NCI-H1436 (cell line): ENCODE measurements around the gene CDKL1.

Experiments
- DNase-seq: peaks from one replicate; lab custom pipeline; 2025; lab: John Stamatoyannopoulos, UW

Gene CDKL1

GRCh38 chr14:50396631-50397389 lies at the start of gene CDKL1:
CDKL1 (minus strand) TSS chr14:50396881; CDS start chr14:50395868, 1,013 bp downstream.
- DNase-seq, result no peak

DNA sequence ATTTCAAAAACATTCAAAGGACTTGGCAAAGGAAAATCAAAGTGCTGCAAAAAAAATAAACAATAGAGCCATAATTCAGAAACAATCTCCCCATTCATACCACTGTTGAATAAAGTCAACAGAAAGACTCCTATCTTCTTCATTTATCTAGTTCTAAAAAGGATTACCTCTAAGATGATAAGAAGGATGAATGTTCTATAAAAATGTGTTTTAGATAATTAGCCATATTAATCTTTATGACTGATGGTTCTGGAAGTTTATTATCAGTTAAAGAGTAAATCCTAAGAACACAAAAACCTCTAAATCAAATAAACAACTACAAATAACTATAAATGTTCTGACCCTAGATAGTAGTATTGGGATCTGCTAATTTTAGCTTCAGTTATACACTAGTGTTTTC lies 37.8 kb upstream of the CDKL1 start:
- no peak for DNase-seq

- DNase-seq, result no peak
These were observed 35.5 kb upstream of the CDKL1 start for GRCh38 chr14:50432131-50432530.

GRCh38 chr14:50425816-50426215 lies 29.1 kb upstream of the CDKL1 start:
- no peak for DNase-seq

- DNase-seq, result no peak
These were observed 28.4 kb upstream of the CDKL1 start for GRCh38 chr14:50425105-50425504.

DNA sequence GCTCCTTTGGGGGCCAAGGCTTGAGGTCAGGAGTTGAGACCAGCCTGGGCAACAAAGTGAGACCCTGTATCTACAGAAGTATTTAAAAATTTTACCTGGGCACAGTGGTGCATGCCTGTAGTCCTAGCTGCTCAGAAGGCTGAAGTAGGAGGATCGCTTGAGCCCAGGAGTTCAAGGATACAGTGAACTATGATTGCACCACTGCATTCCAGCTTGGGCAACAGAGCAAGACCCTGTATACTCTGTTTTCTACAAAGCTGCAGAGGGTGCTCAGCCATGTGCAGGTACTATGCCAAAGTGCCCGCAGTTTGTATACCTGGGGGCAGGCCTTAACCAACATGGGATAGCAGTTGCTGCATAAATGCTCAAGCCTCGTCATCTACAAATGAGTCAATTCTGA lies 26.8 kb upstream of the CDKL1 start:
- no peak for DNase-seq

DNA sequence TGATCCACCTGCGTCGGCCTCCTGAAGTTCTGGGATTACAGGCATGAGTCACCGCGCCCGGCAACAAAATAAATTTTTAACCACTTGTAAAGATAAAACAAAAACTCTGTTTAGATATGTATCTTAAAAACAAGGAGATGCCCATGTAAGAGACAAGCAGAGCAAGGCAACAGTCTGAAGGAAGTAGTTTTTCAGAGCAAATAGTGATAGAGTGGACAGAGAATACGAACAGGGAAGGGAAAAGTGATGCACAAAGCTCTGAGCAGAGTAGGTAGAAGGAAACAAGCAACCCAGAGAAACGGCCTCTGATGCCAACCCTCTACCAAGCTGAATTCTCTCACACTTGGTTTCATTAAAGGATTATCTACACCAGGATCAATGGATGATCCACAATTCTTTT lies 24.8 kb upstream of the CDKL1 start:
- DNase-seq, result no peak

- no peak for DNase-seq
These were observed 21.2 kb upstream of the CDKL1 start for GRCh38 chr14:50417853-50418252.

GRCh38 chr14:50410921-50411320 lies 14.2 kb upstream of the CDKL1 start:
- no peak for DNase-seq

- DNase-seq, result no peak
These were observed 13.4 kb upstream of the CDKL1 start for GRCh38 chr14:50410071-50410470.

- DNase-seq, result no peak
These were observed 10.6 kb upstream of the CDKL1 start for GRCh38 chr14:50407111-50407812.

GRCh38 chr14:50403419-50403818 lies 6.7 kb upstream of the CDKL1 start:
- no peak for DNase-seq

- DNase-seq, result no peak
These were observed 6.3 kb upstream of the CDKL1 start for GRCh38 chr14:50402965-50403364.

DNA sequence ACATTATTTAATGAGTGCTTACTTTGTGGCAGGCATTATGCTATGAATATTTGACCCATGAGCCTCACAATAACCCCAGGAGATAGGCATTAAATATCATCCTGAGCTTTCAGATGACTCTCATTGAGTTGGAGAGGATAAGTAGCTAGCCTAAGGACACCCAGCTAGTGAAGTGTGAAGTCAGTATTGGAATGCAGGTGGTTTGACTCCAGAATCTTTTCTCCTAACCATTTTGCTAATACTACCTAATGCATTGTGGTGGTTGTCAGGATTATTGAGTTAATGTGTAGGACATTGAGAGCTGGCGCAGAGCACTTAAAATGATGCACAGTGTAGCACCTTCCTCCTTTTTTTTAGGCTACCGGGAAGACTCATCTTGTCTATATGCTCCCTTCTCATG lies 3.8 kb upstream of the CDKL1 start:
- no peak for DNase-seq

DNA sequence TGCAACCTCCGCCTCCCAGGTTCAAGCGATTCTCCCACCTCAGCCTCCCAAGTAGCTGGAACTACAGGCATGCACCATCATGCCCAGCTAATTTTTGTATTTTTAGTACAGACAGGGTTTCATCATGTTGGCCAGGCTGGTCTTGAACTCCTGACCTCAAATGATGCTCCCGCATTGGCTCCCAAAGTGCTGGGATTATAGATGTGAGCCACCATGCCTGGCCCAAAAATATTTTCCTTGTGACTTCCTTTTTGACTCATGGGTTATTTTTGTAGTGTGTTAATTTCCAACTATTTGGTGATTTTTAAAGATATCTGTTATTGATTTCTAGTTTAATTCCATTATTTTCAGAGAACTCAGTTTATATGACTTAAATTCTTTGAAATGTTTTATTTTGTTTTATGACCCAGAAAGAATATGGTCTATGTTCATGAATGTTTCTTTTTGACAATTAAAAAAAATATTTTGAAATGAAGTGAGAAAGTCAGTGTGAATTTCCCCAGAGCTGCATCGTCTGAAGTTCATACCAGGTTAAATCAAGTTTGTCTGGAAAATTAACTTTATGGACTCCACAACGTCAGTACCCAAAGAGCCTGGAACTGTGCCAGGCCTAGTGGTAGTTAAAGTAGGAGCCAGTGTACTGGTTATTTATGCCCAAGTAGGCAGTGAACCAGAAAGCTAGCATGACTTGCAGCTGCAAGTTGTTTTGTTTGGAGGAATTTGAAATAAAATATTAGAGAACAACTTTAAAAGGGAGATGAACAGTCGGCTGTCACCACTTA lies 2.8 kb upstream of the CDKL1 start:
- DNase-seq, result no peak

DNA sequence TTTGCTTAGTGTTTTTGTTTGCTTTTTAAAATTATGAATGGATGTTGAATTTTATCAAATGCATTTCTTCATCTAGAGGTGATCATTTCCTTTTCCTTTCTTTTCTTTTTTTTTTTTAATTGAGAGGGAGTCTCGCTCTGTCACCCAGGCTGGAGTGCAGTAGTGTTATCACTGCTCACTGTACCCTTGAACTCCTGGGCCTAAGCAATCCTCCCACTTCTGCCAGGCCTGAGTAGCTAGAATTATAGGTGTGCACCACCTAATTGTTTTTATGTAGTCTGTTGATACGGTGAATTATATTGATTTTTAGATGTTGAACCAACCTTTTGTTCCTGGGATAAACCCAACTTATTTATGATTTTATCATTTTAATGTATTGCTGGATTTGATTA lies 1.5 kb upstream of the CDKL1 start:
- DNase-seq, result no peak

GRCh38 chr14:50397390-50398188 lies 908 bp upstream of the CDKL1 start:
- DNase-seq, result no peak

DNA sequence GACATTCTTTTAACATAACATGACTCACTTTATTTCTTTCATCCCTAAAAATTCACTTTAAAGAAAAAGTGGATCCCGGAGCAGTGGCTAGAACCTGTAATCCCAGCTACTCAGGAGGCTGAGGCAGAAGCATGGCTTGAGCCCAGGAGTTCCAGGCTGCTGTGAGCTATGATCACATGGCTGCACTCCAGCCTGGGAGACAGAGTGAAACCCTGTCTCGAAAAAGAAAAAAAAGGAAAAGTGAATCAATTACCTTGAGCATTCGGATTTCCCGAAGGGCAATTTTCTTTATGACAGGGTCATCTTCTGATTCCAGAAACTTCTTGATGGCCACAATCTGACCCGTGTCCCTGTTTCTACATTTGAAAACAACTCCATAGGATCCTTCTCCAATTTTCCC lies 1.2 kb downstream of the CDKL1 start:
- DNase-seq, result no peak

DNA sequence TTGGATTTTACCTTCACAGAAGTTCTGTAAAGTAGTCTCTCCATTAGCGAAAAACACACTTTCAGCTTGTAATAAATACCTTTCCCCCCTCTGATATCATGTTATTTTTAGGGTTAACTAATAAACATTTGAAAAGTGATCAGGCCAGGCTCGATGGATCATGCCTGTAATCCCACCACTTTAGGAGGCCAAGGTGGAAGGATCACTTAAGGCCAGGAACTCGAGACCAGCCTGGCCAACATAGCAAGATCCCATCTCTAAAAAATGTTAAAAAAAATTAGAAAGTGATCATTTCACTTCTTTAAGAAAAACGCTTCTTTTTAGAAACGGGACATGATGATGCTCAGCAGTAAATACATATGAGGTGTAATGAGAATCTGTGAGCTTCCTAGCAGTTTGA lies 2.0 kb downstream of the CDKL1 start:
- DNase-seq, result no peak

DNA sequence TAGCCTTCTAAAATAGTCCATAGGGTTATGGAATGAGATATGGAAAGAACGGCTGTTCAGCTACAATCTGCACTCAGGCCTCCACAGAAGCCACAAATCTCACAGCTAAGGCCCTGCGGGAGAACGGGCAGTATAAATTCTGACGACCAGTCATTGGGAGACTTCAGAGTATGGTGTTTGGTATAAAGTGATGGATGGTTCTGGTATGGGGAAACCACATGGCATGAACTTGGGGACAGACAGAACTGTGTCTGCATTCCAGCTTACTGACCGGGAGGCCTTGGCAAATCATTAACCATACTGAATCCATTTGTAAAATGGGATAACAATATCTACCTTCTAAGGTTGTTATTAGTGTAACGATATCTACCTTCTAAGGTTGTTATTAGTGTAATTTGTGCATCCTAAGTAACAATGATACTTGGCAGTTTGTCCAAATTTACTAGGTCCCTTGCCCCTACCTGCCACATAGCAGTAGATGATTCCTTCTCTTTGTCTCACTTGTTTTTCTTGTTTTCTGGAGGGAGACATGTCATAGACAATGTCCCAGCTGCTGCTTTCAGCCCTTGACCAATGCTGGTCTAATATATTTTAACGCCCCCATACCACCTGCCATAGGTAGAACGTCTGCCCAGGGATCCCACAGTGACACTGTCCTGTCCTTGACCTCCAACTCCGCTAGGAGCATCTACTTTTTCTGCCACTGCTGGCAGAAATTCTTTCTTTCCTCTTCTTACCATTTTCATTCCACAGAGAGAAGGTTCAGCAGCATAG lies 6.8 kb downstream of the CDKL1 start:
- no peak for DNase-seq

GRCh38 chr14:50388256-50388931 lies 8.3 kb downstream of the CDKL1 start:
- DNase-seq, result no peak
